NCI-H1105 treated with DMSO at 0.1 percent for 48 hours (cell line): Measurements from ENCODE around the gene JAM2.
A peak's percentile ranks its signal among the peaks of the same experiment; 100 is the strongest.
"Not testable (repeated sequence)": the region's sequence is repeated elsewhere in the genome, so short reads cannot be mapped to it uniquely, and the experiment has no call there.

Experiments used
- DNase-seq: peaks from one replicate; lab custom pipeline; 2025; lab: John Stamatoyannopoulos, UW

The JAM2 gene, protein sequence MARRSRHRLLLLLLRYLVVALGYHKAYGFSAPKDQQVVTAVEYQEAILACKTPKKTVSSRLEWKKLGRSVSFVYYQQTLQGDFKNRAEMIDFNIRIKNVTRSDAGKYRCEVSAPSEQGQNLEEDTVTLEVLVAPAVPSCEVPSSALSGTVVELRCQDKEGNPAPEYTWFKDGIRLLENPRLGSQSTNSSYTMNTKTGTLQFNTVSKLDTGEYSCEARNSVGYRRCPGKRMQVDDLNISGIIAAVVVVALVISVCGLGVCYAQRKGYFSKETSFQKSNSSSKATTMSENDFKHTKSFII

GRCh38 chr21:25638660-25639550 lies at the start of gene JAM2:
Gene JAM2 (plus strand): TSS chr21:25639258. CDS start chr21:25639822, 564 bp downstream.
- peak; percentile 50 for DNase-seq

- DNase-seq = no peak
Observed at GRCh38 chr21:25589887-25590286, 49.2 kb upstream of the JAM2 start.

- DNase-seq = peak; percentile 76
Observed at GRCh38 chr21:25607151-25608043, 31.7 kb upstream of the JAM2 start, which contains the start of gene MRPL39. Gene MRPL39 (minus strand): TSS chr21:25607481. CDS start chr21:25607475, 6 bp downstream.

- DNase-seq = peak; percentile 83
Observed at GRCh38 chr21:25608044-25608737, 30.9 kb upstream of the JAM2 start.

DNA sequence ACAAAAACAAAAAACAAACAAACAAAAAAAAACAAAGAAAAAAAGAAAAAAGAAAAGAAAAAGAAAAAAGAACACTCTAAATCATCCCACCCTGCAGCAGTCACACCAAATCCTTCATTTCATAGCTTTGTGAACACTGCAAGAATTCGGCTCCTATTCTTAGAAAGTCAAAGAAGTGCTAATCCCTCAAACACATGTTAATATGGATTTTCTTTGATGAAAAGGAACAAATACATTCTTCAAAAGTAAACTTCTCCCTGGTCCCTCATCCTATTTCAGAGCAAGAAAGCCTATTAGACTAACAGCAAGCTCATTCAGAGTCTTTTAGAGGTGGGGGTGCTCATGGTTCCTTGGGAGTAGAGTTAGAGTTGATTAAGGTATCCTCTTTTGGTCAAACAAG lies 24.6 kb upstream of the JAM2 start:
- DNase-seq = no peak

DNA sequence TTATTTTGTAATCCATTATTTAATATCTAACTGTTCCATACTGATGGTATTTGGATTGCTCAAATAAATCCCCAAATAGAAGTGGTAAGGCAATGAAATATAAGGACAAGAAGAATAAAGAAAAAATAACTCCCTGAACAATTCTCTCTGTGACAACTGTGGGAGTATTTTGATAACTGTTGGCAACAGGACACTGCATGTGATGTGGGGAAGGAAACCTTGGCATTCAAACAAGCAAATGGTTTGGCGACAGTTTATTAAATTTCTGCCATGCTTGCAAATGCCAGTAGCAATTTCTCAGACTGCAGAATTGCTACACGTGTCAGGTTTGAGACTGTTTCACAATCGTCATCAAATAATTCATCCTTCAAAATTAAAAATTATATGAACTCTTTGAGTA lies 23.2 kb upstream of the JAM2 start:
- no peak for DNase-seq

- DNase-seq = no peak
Observed at GRCh38 chr21:25619198-25619597, 19.9 kb upstream of the JAM2 start.

DNA sequence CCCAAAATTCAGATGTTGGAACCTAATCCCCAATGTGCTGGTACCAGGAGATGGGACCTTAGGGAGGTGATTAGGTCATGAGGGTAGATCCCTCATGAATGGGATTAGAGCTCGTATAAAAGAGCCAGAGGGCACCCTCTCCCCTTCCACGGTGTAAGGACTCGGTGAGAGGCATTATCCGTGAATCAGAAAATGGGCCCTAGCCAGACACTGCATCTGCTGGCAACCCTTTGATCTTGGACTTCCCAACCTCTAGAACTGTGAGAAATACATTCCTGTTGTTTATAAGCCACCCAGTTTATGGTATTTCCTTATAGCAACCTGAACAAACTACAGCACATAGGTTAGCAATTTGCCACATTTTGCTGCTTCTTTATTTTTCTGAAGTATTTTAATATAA lies 14.5 kb upstream of the JAM2 start:
- no peak for DNase-seq

GRCh38 chr21:25625036-25625435 lies 14.0 kb upstream of the JAM2 start:
- DNase-seq = no peak

DNA sequence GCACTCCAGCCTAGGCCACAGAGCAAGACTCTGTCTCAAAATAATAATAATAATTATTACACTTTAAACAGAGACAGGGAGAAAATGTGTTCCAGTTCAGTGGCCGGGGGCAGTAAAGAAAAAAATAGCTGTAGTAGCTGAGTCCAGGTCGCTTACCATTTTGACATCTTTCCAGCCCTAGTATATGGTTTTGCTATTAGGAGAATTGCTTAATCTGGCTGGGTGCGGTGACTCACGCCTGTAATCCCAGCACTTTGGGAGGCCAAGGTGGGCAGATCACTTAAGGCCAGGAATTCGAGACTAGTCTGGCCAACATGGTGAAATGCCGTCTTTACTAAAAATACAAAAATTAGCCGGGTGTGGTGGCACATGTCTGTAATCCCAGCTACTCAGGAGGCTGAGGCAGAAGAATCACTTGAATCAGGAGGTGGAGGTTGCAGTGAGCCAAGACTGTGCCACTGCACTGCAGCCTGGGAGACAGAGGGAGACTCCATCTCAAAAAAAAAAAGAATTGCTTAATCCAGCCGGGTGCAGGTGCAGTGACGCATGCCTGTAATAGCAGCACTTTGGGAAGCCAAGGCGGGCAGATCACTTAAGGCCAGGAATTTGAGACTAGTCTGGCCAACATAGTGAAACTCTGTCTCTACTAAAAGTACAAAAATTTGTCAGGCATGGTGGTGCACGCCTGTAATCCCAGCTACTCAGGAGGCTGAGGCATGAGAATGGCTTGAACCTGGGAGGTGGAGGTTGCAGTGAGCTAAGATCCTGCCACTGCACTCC lies 13.1 kb upstream of the JAM2 start:
- DNase-seq = not testable (repeated sequence)

- DNase-seq = no peak
Observed at GRCh38 chr21:25626757-25627156, 12.3 kb upstream of the JAM2 start.

DNA sequence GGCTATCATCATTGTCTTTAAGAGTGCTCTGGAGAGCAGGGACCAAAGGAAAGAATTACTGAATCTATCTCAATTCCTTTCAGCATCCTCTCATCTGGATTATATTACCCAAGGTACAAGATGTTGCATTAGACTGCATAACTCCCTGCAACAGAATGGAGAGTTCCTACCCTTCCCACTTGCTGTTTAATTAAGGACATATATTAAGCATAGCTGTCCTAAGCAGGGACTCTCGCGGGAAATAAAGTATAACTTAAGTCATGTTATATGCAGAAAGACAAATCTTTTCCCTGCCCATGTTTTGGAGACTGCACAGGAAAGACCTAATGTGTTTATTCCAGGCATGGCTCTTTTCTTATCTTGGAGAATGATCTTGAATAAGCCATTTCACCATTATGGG lies 6.8 kb upstream of the JAM2 start:
- no peak for DNase-seq

DNA sequence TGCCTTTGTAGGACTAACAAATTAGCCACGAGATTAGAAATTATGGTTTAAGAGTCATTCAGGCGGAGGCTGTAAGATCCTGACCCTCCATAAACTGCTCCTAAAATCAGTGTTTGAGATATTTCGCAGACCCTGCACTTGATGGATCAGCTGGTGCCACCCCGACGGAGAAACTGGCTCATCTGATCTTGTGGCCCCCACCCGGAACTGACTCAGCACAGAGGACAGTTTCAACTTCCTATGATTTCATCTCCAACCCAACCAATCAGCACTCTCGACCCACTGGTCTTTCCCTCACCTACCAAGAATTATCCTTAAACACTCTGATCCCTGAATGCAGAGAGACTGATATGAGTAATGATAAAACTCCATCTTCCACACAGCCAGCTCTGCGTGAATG lies 3.7 kb upstream of the JAM2 start:
- DNase-seq = no peak

- no peak for DNase-seq
Observed at GRCh38 chr21:25636727-25637126, 2.3 kb upstream of the JAM2 start.

GRCh38 chr21:25637851-25638659 lies 1.0 kb upstream of the JAM2 start:
- no peak for DNase-seq

GRCh38 chr21:25639551-25640201 lies 618 bp downstream of the JAM2 start:
- DNase-seq = peak; percentile 39

DNA sequence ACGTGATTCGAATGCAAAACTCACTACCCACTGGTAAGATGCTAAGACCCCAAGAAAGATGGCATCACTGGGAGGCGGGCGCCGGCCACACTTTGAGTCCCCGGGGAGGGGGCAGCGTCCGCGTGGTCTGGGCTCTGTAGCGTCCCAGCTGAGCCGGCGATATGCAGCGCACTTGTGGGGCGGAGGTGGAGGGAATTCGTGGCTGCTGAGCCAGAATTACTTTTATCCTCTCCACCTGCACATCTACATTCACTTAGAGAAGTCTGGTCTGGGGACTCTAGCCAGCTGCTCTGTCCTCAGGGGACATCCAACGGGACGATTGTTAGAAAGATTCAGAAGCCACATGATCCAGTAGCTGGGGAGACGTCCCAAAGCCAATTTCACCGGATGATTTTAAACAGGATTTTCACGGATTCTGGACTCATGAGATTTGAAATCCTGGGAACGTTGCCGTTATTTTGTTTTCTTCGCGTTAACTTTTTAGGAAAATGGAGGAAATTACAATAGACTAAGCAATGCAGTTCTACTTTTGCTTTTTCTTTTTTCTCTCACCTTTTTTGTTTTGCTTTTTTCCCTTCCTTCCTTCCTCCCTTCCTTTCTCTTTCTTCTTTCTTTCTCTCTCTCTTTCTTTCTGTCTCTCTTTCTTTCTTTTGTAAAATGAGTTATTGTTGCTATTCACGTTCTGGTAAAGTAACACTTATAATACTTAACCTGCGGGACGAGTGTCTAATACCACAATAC lies 1.3 kb downstream of the JAM2 start:
- DNase-seq = peak; percentile 30

DNA sequence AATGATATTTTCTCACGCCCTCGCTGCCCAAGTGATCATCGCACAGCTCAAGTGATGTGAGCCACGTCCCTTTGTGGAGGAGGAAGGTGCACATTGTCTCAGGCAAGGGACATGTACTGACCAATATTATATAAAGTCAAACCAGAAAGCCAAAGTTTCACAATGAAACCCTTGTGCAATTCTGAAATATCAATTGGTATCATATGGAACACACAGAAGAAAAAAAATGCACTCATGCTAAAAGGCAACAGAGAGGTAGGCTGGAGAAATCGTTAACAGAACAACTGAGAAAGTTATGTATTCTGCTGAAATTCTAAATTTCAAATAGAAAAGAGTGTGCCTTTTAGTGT lies 1.9 kb downstream of the JAM2 start:
- DNase-seq = no peak

- no peak for DNase-seq
Observed at GRCh38 chr21:25643486-25643885, 4.4 kb downstream of the JAM2 start.
